ENCODE results near the gene MAST1.
"Not testable (repeated sequence)": the region's sequence is repeated elsewhere in the genome, so short reads cannot be mapped to it uniquely, and the experiment has no call there.

The MAST1 gene

GRCh38 chr19:12896460-12896859 lies 58.1 kb downstream of the MAST1 start:
- no peak for DNase-seq (ENCODE audit: low spot score)

GRCh38 chr19:12899891-12900518 lies 61.7 kb downstream of the MAST1 start:
- DNase-seq (ENCODE audit: low spot score): no peak

GRCh38 chr19:12907166-12907565 lies 68.9 kb downstream of the MAST1 start:
- no peak for DNase-seq (ENCODE audit: low spot score)

- no peak for DNase-seq (ENCODE audit: low spot score)
These were observed 74.3 kb downstream of the MAST1 start for GRCh38 chr19:12912571-12912970.

GRCh38 chr19:12913011-12913561 lies 74.8 kb downstream of the MAST1 start:
- no peak for DNase-seq (ENCODE audit: low spot score)

GRCh38 chr19:12913851-12914690 lies 75.8 kb downstream of the MAST1 start:
- peak; percentile 60 for DNase-seq (ENCODE audit: low spot score)

- not testable (repeated sequence) for DNase-seq (ENCODE audit: low spot score)
These were observed 77.5 kb downstream of the MAST1 start for GRCh38 chr19:12915860-12916259.

- DNase-seq (ENCODE audit: low spot score): no peak
These were observed 79.9 kb downstream of the MAST1 start for GRCh38 chr19:12918253-12918652.

- no peak for DNase-seq (ENCODE audit: low spot score)
These were observed 82.7 kb downstream of the MAST1 start for GRCh38 chr19:12921047-12921446.

GRCh38 chr19:12922959-12923358 lies 84.6 kb downstream of the MAST1 start:
- DNase-seq (ENCODE audit: low spot score): no peak

Measured in CD4-positive, alpha-beta T cell treated with Interleukin-15 for 4 hours (primary cell).